Hypothalamus (tissue), 51 donors: ENCODE results near the gene SEPHS1.
"Not testable (repeated sequence)": the region's sequence is repeated elsewhere in the genome, so short reads cannot be mapped to it uniquely, and the experiment has no call there.

Experiments
- DNase-seq, 51 donors: peaks; one replicate each; lab custom pipeline; 2025; lab: John Stamatoyannopoulos, UW

The SEPHS1 gene

GRCh38 chr10:13291821-13292773 is 56.0 kb downstream of the SEPHS1 start:
- no peak for DNase-seq

- no peak for DNase-seq
Measured at GRCh38 chr10:13291061-13291460, 57.0 kb downstream of the SEPHS1 start.

- no peak for DNase-seq
Measured at GRCh38 chr10:13284050-13284449, 64.0 kb downstream of the SEPHS1 start.

GRCh38 chr10:13282348-13282747 is 65.7 kb downstream of the SEPHS1 start:
- DNase-seq = not testable (repeated sequence)

GRCh38 chr10:13276749-13277365 is 71.2 kb downstream of the SEPHS1 start:
- DNase-seq = no peak

- not testable (repeated sequence) for DNase-seq
Measured at GRCh38 chr10:13276146-13276545, 71.9 kb downstream of the SEPHS1 start.

- peak in 49 of 51 donors; percentile 3 to 81 (median 42) for DNase-seq
Measured at GRCh38 chr10:13272164-13272571, 75.9 kb downstream of the SEPHS1 start.

- DNase-seq = peak in 18 of 51 donors; percentile 3 to 33 (median 8)
Measured at GRCh38 chr10:13271552-13272163, 76.4 kb downstream of the SEPHS1 start.

GRCh38 chr10:13270877-13271551 is 77.1 kb downstream of the SEPHS1 start:
- no peak for DNase-seq

GRCh38 chr10:13268841-13269240 is 79.3 kb downstream of the SEPHS1 start:
- no peak for DNase-seq

- no peak for DNase-seq
Measured at GRCh38 chr10:13268310-13268709, 79.8 kb downstream of the SEPHS1 start.
